HepG2 (cell line): ENCODE measurements around the gene ZPR1. TPM values are rescaled to one million over a fixed set of nuclear protein-coding genes. Genes with fewer than 3 reads are reported as not detected.

Experiments
- BRD4 ChIP-seq: sonication (generic); formaldehyde crosslinking; IDR thresholded peaks from 2 replicates; pipeline ENCODE4 v1.4.0; 2020; ENCODE audit warnings: missing genetic modification reagents
- CSRNP1 ChIP-seq: sonication (generic); formaldehyde crosslinking; IDR thresholded peaks from 2 replicates; pipeline ENCODE4 v1.8.1; 2023; ENCODE audit warnings: mild to moderate bottlenecking, missing genetic modification reagents
- FOXC1 ChIP-seq: sonication (generic); formaldehyde crosslinking; IDR thresholded peaks from 2 replicates; pipeline ENCODE4 v1.8.0; 2022; ENCODE audit warnings: mild to moderate bottlenecking, missing genetic modification reagents, borderline replicate concordance
- HMG20B ChIP-seq: conservative IDR thresholded peaks from 2 replicates; pipeline ENCODE4 v1.6.1; 2016; ENCODE audit warnings: missing genetic modification reagents, missing compliant biosample characterization
- HNRNPUL1 ChIP-seq: fragments of 200-400 bp; formaldehyde crosslinking; IDR thresholded peaks from 2 replicates; pipeline ENCODE4 v1.6.1; 2017; ENCODE audit warnings: low read depth, mild to moderate bottlenecking, low read length, moderate library complexity
- ISL2 ChIP-seq: sonication (generic); formaldehyde crosslinking; IDR thresholded peaks from 2 replicates; pipeline ENCODE4 v1.5.0; 2020; ENCODE audit warnings: missing genetic modification reagents
- KDM3A ChIP-seq: IDR thresholded peaks from 2 replicates; pipeline ENCODE4 v1.6.1; 2018; ENCODE audit warnings: low read depth, missing compliant biosample characterization
- NFKBIZ ChIP-seq: IDR thresholded peaks from 2 replicates; pipeline ENCODE4 v1.6.1; 2018; ENCODE audit warnings: missing genetic modification reagents, missing compliant biosample characterization
- PRDM15 ChIP-seq: sonication (generic); formaldehyde crosslinking; IDR thresholded peaks from 2 replicates; pipeline ENCODE4 v1.4.0; 2020; ENCODE audit warnings: missing genetic modification reagents
- RBFOX2 ChIP-seq: fragments of 200-400 bp; formaldehyde crosslinking; IDR thresholded peaks from 2 replicates; pipeline ENCODE4 v1.6.1; 2017; ENCODE audit warnings: low read depth, mild to moderate bottlenecking, low read length
- RBM39 ChIP-seq: fragments of 200-400 bp; formaldehyde crosslinking; IDR thresholded peaks from one replicate; pipeline ENCODE4 v1.6.1; 2018; ENCODE audit warnings: antibody characterized with exemption, mild to moderate bottlenecking, low read depth, low read length; ENCODE audit not compliant: poor library complexity, severe bottlenecking
- SUZ12 ChIP-seq: fragments of 150-350 bp; IDR thresholded peaks from 2 replicates; pipeline ENCODE4 v1.6.1; 2014; ENCODE audit warnings: low read depth, low read length
- TEAD3 ChIP-seq: optimal IDR thresholded peaks from 2 replicates; pipeline ENCODE3; 2016; ENCODE audit warnings: borderline replicate concordance
- TFDP1 ChIP-seq: IDR thresholded peaks from 2 replicates; pipeline ENCODE4 v1.6.1; 2016; ENCODE audit warnings: missing compliant biosample characterization, missing genetic modification reagents, borderline replicate concordance
- ZC3H4 ChIP-seq: sonication (generic); formaldehyde crosslinking; IDR thresholded peaks from 2 replicates; pipeline ENCODE4 v1.4.0; 2020; ENCODE audit warnings: missing genetic modification reagents, borderline replicate concordance
- ZNF160 ChIP-seq: sonication (generic); formaldehyde crosslinking; IDR thresholded peaks from 2 replicates; pipeline ENCODE4 v1.8.0; 2022; ENCODE audit warnings: mild to moderate bottlenecking, inconsistent platforms, missing genetic modification reagents
- ZNF263 ChIP-seq: sonication (generic); formaldehyde crosslinking; IDR thresholded peaks from 2 replicates; pipeline ENCODE4 v1.4.0; 2020; ENCODE audit warnings: missing genetic modification reagents
- ZNF367 ChIP-seq: sonication (generic); formaldehyde crosslinking; IDR thresholded peaks from 2 replicates; pipeline ENCODE4 v1.4.0; 2020; ENCODE audit warnings: missing genetic modification reagents, borderline replicate concordance
- ZNF513 ChIP-seq: sonication (generic); formaldehyde crosslinking; conservative IDR thresholded peaks from 2 replicates; pipeline ENCODE4 v1.5.0; 2020; ENCODE audit warnings: missing genetic modification reagents
- ZNF746 ChIP-seq: sonication (generic); formaldehyde crosslinking; IDR thresholded peaks from 2 replicates; pipeline ENCODE4 v1.8.0; 2022; ENCODE audit warnings: mild to moderate bottlenecking, missing genetic modification reagents
- ZNF768 ChIP-seq: sonication (generic); formaldehyde crosslinking; IDR thresholded peaks from 2 replicates; pipeline ENCODE4 v1.4.0; 2020; ENCODE audit warnings: missing genetic modification reagents
- polyA plus RNA-seq, 8 experiments: library from polyadenylated mRNA; depleted of rRNA in 3 of 8; stranded (reverse) in 7 of 8; unstranded in 1 of 8; fragments of >200 nt; fragmentation: Illumina TruSeq in 4 of 8; extraction: Trizol in 4 of 8; gene quantifications; 2 replicates each; pipeline versions ENCODE4 v1.2.1 to v1.2.3, GENCODE V29; 2011 to 2016; ENCODE audit warnings: low read depth in 4 of 8, missing spikeins in 1 of 8, mixed read lengths in 1 of 8; ENCODE audit not compliant: insufficient read depth in 1 of 8
- total RNA-seq, 5 experiments: library from RNA; depleted of rRNA; stranded (reverse); fragments of >200 nt; fragmentation: Illumina TruSeq; extraction: Trizol; gene quantifications; 2 replicates each; pipeline ENCODE4 v1.2.3, GENCODE V29; 2016; ENCODE audit warnings: low read depth in 1 of 5

ZPR1 gene
- total and polyA plus RNA-seq, 2 of the 13 experiments (the other 11 are each of a cell fraction or from before 2014, with no cell fraction given) = 40.0 to 79.3 TPM

- TF ChIP-seq NFKBIZ (CRISPR knock-in tag) = peak; percentile 55; the same call in 1 of the 2 replicates
- peak; percentile 88 for TF ChIP-seq TFDP1 (CRISPR knock-in tag)
- no peak for TF ChIP-seq BRD4 (CRISPR knock-in tag)
- 0 out of 2 replicates have a peak, but pooled peaks have one; percentile 44 for TF ChIP-seq ZNF367 (CRISPR knock-in tag)
- peak; percentile 94 for TF ChIP-seq KDM3A
- TF ChIP-seq ZNF513 (CRISPR knock-in tag) = no peak
- TF ChIP-seq HNRNPUL1 = no peak
- no peak for TF ChIP-seq TEAD3
- TF ChIP-seq ZC3H4 = peak; percentile 37; the same call in 1 of the 2 replicates
- 0 out of 2 replicates have a peak, but pooled peaks have one; percentile 21 for TF ChIP-seq ZNF160
- TF ChIP-seq ISL2 (CRISPR knock-in tag) = 0 out of 2 replicates have a peak, but pooled peaks have one; percentile 15
- peak; percentile 76 for TF ChIP-seq RBM39
- TF ChIP-seq ZNF768 (CRISPR knock-in tag) = peak; percentile 29; the same call in 1 of the 2 replicates
- TF ChIP-seq HMG20B (CRISPR knock-in tag) = no peak
- peak; percentile 18; the same call in 1 of the 2 replicates for TF ChIP-seq ZNF746 (CRISPR knock-in tag)
- no peak for TF ChIP-seq SUZ12
- TF ChIP-seq FOXC1 = peak; percentile 59; the same call in 1 of the 2 replicates
- peak; percentile 37; the same call in 1 of the 2 replicates for TF ChIP-seq ZNF263 (CRISPR knock-in tag)
- no peak for TF ChIP-seq PRDM15
- peak; percentile 79 for TF ChIP-seq CSRNP1 (CRISPR knock-in tag)
- TF ChIP-seq RBFOX2 = peak; percentile 95
Measured at GRCh38 chr11:116835791-116836631, 48.2 kb upstream of the ZPR1 start (continued).
